SK-N-SH (cell line): ENCODE measurements around the gene PLXDC1.

Experiments used
- CTCF ChIP-seq: fragments of 200-600 bp; sonication (generic); IDR thresholded peaks from 2 replicates; pipeline ENCODE4 v1.6.1; 2017; ENCODE audit warnings: antibody characterized with exemption, mild to moderate bottlenecking, moderate library complexity
- EP300 ChIP-seq, 2 experiments: IDR thresholded peaks; 2 replicates each; pipeline versions ENCODE4 v1.4.0 to v1.6.1; 2012; ENCODE audit warnings: borderline replicate concordance in 1 of 2, low read depth in 1 of 2, low read length in 1 of 2
- JUND ChIP-seq: IDR thresholded peaks from 2 replicates; pipeline ENCODE4 v1.4.0; 2012
- RCOR1 ChIP-seq: fragments of 150-350 bp; IDR thresholded peaks from 2 replicates; pipeline ENCODE4 v1.6.1; 2017; ENCODE audit warnings: antibody characterized with exemption, low read length

GRCh38 chr17:39105705-39106104 lies 45.7 kb downstream of the PLXDC1 start:
- TF ChIP-seq EP300 (IDR thresholded peaks at IDR 0.05; ENCODE audit: borderline replicate concordance in 1 of 2, low read depth in 1 of 2, low read length in 1 of 2) (no peak), CTCF (no peak), JUND (no peak), RCOR1 (no peak)
